ENCODE results near the gene TNS3. TPM values are rescaled to one million over a fixed set of nuclear protein-coding genes. Genes with fewer than 3 reads are reported as not detected.
A peak's percentile ranks its signal among the peaks of the same experiment; 100 is the strongest.

Gene TNS3
- total and polyA plus RNA-seq, 2 of the 13 experiments (the other 11 are each of a cell fraction or from before 2014, with no cell fraction given), result 52.9 to 55.7 TPM

- TF ChIP-seq GATA4 (IDR thresholded peaks at IDR 0.05; ENCODE audit: borderline replicate concordance, low read depth) (no peak), ZNF598 (CRISPR knock-in tag; IDR thresholded peaks at IDR 0.05; ENCODE audit: borderline replicate concordance) (no peak), ZNF878 (CRISPR knock-in tag; IDR thresholded peaks at IDR 0.05) (no peak), NFE2L1 (CRISPR knock-in tag; IDR thresholded peaks at IDR 0.05; ENCODE audit: borderline replicate concordance) (no peak), POLR2AphosphoS5 (IDR thresholded peaks at IDR 0.05; ENCODE audit: low read depth, low read length) (no peak), NFYC (CRISPR knock-in tag; IDR thresholded peaks at IDR 0.05) (no peak), NFIC (IDR thresholded peaks at IDR 0.05; ENCODE audit: low read length) (no peak), NCOR1 (IDR thresholded peaks at IDR 0.05; ENCODE audit: borderline replicate concordance, low read length) (no peak), PBX3 (CRISPR knock-in tag; IDR thresholded peaks at IDR 0.05; ENCODE audit: borderline replicate concordance) (no peak), PITX1 (CRISPR knock-in tag; IDR thresholded peaks at IDR 0.05) (no peak), DMAP1 (CRISPR knock-in tag; IDR thresholded peaks at IDR 0.05) (peak; percentile 53; the same call in 1 of the 2 replicates), ZBTB43 (CRISPR knock-in tag; conservative IDR thresholded peaks at IDR 0.05) (peak; percentile 67; the same call in 1 of the 2 replicates), MBD4 (IDR thresholded peaks at IDR 0.05; ENCODE audit: borderline replicate concordance, low read length) (no peak), CREB1 (IDR thresholded peaks at IDR 0.05) (no peak), CREB1 (CRISPR knock-in tag; IDR thresholded peaks at IDR 0.05) (no peak), MAZ (IDR thresholded peaks at IDR 0.05; ENCODE audit: borderline replicate concordance, low read depth, low read length) (no peak), MAZ (CRISPR knock-in tag; IDR thresholded peaks at IDR 0.05; ENCODE audit: low read depth) (no peak), PAWR (CRISPR knock-in tag; IDR thresholded peaks at IDR 0.05; ENCODE audit: borderline replicate concordance) (no peak), EED (CRISPR knock-in tag; IDR thresholded peaks at IDR 0.05) (no peak), KMT2A (CRISPR knock-in tag; IDR thresholded peaks at IDR 0.05) (0 out of 2 replicates have a peak, but pooled peaks have one; percentile 15)
- TF ChIP-seq, protein P1, sequence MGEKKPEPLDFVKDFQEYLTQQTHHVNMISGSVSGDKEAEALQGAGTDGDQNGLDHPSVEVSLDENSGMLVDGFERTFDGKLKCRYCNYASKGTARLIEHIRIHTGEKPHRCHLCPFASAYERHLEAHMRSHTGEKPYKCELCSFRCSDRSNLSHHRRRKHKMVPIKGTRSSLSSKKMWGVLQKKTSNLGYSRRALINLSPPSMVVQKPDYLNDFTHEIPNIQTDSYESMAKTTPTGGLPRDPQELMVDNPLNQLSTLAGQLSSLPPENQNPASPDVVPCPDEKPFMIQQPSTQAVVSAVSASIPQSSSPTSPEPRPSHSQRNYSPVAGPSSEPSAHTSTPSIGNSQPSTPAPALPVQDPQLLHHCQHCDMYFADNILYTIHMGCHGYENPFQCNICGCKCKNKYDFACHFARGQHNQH (CRISPR knock-in tag; IDR thresholded peaks at IDR 0.05), result 0 out of 2 replicates have a peak, but pooled peaks have one; percentile 32
- TF ChIP-seq, protein P2, sequence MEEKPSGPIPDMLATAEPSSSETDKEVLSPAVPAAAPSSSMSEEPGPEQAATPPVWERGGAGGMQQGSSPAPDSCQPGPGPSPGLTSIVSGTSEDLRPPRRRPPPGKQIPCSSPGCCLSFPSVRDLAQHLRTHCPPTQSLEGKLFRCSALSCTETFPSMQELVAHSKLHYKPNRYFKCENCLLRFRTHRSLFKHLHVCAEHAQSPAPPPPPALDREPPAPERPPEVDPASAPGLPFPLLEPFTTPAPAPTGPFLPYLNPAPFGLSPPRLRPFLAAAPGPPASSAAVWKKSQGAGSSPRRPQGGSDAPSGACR (CRISPR knock-in tag; IDR thresholded peaks at IDR 0.05), result no peak; the same call in 1 of the 2 replicates
- TF ChIP-seq, protein P3, sequence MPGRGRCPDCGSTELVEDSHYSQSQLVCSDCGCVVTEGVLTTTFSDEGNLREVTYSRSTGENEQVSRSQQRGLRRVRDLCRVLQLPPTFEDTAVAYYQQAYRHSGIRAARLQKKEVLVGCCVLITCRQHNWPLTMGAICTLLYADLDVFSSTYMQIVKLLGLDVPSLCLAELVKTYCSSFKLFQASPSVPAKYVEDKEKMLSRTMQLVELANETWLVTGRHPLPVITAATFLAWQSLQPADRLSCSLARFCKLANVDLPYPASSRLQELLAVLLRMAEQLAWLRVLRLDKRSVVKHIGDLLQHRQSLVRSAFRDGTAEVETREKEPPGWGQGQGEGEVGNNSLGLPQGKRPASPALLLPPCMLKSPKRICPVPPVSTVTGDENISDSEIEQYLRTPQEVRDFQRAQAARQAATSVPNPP (CRISPR knock-in tag; IDR thresholded peaks at IDR 0.05), result no peak
- TF ChIP-seq, protein P4, sequence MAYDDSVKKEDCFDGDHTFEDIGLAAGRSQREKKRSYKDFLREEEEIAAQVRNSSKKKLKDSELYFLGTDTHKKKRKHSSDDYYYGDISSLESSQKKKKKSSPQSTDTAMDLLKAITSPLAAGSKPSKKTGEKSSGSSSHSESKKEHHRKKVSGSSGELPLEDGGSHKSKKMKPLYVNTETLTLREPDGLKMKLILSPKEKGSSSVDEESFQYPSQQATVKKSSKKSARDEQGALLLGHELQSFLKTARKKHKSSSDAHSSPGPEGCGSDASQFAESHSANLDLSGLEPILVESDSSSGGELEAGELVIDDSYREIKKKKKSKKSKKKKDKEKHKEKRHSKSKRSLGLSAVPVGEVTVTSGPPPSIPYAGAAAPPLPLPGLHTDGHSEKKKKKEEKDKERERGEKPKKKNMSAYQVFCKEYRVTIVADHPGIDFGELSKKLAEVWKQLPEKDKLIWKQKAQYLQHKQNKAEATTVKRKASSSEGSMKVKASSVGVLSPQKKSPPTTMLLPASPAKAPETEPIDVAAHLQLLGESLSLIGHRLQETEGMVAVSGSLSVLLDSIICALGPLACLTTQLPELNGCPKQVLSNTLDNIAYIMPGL (CRISPR knock-in tag; IDR thresholded peaks at IDR 0.05; ENCODE audit: borderline replicate concordance in 1 of 2, low read depth in 1 of 2), result no peak
Measured at GRCh38 chr7:47538846-47539311, 43.0 kb downstream of the TNS3 start (continued).

Data from HepG2 (cell line).